ENCODE results near the gene BRF1. TPM values are rescaled to one million over a fixed set of nuclear protein-coding genes. Genes with fewer than 3 reads are reported as not detected.

BRF1 gene
- total RNA-seq, 8 experiments from 2014 or later = 14.4 to 36.3 (median 30.8) TPM

DNA sequence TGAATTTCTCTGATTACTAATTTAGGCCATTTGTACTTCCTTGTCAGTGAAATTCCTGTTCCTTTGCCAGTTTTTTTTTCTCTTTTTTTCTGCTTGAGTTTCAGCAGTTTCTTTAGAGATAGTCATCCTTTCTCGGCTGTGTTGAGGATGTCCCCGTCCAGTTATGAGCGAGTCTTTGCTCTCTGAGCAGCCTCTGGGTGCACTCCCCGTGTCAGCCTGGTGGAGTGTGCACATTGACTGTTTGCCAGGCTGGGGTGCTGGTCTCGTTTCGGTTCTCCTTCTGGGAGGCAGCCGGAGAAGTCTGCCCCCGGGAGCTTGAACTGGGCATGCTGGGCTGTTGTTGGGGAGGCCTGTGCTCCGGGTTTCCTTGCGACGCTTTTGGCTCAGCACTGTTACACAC lies 16.7 kb upstream of the BRF1 start:
- Histone ChIP-seq H3K4me3 (no peak overlapping the region), H3K4me1 (replicated peaks in 1 of 2) (peaks cover 15 to 21% of the 10 kb centered on the region in 2 donors), H3K27ac (no peak overlapping the region)
- in situ Hi-C loops (cut with MboI; ENCODE audit: low pct_unique_long_range_greater_than_20kb in 2 of 9, low sequenced_read_pairs in 9 of 9, unreplicated experiment in 9 of 9) = no loop called here
- WGBS, 10 experiments = 10 to 94% (median 67%) methylated on average over 2 to 8 of the region's 11 CpGs; no CpG with 5 or more reads in 1 of the 10 experiments
- ATAC-seq (replicated peaks in 6 of 8) = peak in 2 of 8 experiments; percentile 2 to 8

DNA sequence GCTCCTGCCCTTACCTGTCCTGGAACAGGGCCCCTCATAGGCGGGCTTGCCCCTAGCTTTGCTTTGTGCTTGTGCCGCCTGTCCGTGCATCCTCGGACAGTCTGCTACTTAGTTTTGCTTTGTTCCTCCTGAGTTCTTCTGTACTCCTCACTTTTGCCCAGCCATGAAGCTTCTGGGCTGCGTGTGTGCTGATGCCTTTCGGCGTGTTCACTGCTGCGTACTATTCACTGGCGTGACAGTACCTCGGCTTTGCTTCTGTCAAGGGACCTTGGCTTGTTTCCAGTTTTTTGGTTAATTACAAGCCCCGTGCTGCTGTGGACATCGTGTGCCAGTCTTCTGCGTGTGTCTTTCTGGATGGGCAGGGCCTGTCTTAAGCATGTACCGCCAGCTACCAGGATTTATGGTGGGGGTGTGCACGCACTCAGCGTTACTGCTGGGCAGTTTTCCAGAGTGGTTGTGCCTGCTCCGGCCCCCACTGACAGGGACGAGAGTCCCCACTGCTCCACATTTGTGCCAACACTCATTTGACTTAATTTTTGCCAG lies 16.2 kb upstream of the BRF1 start:
- ATAC-seq (replicated peaks in 6 of 8) = no peak
- in situ Hi-C loops (cut with MboI; ENCODE audit: low pct_unique_long_range_greater_than_20kb in 2 of 9, low sequenced_read_pairs in 9 of 9, unreplicated experiment in 9 of 9) = no loop called here
- H3K4me1 ChIP-seq (replicated peaks in 1 of 2) = peaks cover 20 to 26% of the 10 kb centered on the region in 2 donors
- 10 to 100% (median 71%) methylated on average over 1 to 9 of the region's 18 CpGs for WGBS, 10 experiments
- H3K4me3 ChIP-seq = no peak overlapping the region
- no peak overlapping the region for H3K27ac ChIP-seq

DNA sequence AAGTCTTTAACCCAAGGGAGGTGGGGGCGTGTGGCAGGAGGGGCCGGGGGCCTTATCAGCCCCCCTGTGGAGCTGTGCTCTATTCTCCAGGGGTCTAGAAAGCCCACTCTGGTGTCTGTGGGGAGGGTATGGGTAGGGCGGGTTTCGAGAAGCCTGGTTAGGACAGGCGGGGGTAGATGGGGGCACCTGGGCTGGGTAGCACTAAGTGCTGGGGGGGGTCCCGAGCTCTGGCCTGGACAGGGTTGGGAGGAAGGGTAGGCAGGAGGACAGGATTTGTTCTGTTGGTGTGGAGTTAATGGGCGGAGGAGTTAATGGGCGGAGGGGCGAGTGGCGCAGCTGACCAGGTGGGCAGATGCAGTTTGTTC lies 15.8 kb upstream of the BRF1 start:
- Histone ChIP-seq H3K27ac (no peak overlapping the region), H3K4me3 (no peak overlapping the region), H3K4me1 (replicated peaks in 1 of 2) (peaks cover 25 to 31% of the 10 kb centered on the region in 2 donors)
- no CpG with 5 or more reads among the region's 10 CpGs for WGBS, 10 experiments
- no peak for ATAC-seq (replicated peaks in 6 of 8)
- in situ Hi-C loops (cut with MboI; ENCODE audit: low pct_unique_long_range_greater_than_20kb in 2 of 9, low sequenced_read_pairs in 9 of 9, unreplicated experiment in 9 of 9) = no loop called here

DNA sequence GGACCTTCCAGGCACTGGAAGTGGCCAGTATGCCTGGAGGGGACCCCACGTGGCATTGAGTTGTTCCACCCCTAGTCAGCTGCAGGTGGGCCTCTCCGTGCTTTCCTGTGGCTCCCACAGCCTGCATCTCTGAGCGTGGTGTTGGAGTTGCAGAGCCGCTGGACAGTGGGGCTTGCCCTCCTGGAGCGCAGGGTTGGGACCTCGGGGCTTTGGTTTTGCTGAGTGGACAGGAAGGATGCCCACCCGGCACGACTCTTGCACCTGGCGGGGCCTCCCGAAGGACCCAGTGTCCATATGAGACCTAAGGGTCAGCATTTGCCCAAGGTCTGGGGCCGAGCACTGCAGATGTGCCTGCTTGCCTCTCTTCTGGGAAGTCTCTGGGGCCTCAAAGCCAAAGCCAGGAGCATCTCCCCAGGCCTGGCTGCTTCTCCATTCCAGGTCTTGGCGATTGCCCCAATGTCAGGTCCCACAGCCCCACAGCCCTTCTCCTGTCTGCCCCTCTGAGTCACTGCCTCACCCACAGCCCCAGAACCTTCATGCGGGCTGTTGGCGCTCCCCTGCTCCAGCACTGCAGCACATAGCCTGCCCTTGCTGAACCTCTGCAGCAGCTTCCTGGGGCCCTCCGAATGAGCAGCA lies 15.3 kb upstream of the BRF1 start:
- ATAC-seq (replicated peaks in 6 of 8) = peak in 2 of 8 experiments; percentile 3 to 4
- in situ Hi-C loops (cut with MboI; ENCODE audit: low pct_unique_long_range_greater_than_20kb in 2 of 9, low sequenced_read_pairs in 9 of 9, unreplicated experiment in 9 of 9) = no loop called here
- H3K4me1 ChIP-seq (replicated peaks in 1 of 2) = peaks cover 27 to 35% of the 10 kb centered on the region in 2 donors

DNA sequence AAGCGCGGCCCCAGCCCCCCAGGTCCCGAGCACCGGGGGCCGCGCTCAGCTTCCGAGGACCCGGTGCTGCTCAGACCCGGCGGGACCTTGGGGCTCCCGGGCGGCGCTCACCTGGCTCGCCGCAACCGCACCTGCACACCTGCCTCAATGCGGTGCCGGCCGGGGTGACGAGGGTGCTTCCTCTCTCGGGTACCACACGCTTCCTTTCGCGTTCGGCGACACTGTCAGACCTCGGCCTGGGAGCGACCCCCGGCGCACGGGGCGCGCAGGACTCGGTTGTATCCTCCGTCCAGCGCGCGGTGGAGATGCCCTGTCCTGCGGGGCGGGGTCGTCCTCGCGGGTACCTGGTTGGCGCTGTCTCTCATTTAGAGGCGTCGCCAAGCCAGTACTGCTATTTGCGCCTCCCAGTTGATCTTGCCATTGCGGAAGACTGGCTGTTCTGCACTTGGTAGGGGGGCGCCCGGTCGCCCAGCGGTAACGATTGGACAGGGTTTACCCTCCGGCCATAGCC lies 14.5 kb upstream of the BRF1 start:
- 0% methylated on average over 2 to 9 of the region's 54 CpGs; no CpG with 5 or more reads in 6 of the 10 experiments for WGBS, 10 experiments
- in situ Hi-C loops (cut with MboI; ENCODE audit: low pct_unique_long_range_greater_than_20kb in 2 of 9, low sequenced_read_pairs in 9 of 9, unreplicated experiment in 9 of 9) = no loop called here
- Histone ChIP-seq H3K4me1 (replicated peaks in 1 of 2) (peaks cover 27 to 35% of the 10 kb centered on the region in 2 donors), H3K27ac (peak overlapping the region in 1 of 2 donors; percentile 68), H3K4me3 (peak overlapping the region; percentile 75 to 98 (median 93))
- ATAC-seq (replicated peaks in 6 of 8) = peak in 5 of 8 experiments; percentile 2 to 43 (median 3)

More for the DNA sequence above, 15.3 kb upstream of the BRF1 start:
- H3K4me3 ChIP-seq = peak overlapping the region; percentile 75 to 98 (median 93)
- 0 to 69% (median 60%) methylated on average over 1 to 8 of the region's 15 CpGs; no CpG with 5 or more reads in 5 of the 10 experiments for WGBS, 10 experiments
- no peak overlapping the region for H3K27ac ChIP-seq

DNA sequence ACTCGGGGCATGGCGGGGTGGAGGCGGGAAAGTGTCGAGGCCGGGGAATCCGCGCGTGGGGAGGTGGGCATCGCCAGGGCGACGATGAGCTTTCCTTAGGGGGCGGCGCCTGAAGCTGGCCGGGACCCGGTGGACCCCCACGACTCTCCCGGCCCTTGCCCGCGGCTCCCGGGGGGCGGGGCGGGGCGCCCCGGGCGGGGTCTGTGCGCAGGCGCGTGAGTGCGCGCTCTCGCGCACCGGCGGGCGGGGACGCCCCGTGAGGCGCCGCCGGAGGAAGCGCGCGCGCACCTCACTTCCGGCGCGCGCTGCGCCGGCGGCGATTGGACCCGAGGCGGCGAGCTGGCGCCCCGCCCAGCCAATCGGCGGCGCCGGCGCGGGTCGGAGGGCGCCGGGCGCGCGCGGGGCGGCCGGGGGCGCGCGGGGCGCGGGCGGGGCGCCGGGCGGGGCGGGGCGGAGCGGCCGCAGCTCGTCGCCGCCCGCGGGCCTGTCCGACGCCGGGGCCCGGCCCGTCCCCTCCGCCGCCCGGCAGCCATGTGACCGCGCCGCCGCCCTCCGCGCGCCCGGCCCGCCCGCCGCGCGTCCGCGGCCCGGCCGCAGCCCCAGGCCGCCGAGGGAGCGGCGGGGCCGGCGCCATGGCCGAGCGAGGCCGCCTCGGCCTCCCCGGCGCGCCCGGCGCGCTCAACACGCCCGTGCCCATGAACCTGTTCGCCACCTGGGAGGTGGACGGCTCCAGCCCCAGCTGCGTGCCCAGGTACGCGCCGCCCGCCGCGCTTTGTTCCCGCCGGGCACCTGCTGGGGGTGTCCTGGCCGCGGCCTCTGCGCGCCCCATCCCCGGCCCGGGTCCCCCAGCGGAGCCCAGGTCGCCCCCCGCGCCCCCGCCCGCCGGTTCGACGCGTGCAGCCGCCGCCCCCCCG lies 13.7 kb upstream of the BRF1 start, which contains the start of gene PACS2:
Gene PACS2, plus strand, starts transcription at position 462 of the 914 bp plus-strand sequence. Its CDS starts 171 bp downstream, at position 633.
- H3K4me1 ChIP-seq (replicated peaks in 1 of 2) = peaks cover 27 to 35% of the 10 kb centered on the region in 2 donors
- ATAC-seq (replicated peaks in 6 of 8) = peak; percentile 62 to 76 (median 72)
- WGBS, 10 experiments = no CpG with 5 or more reads among the region's 163 CpGs
- peak within 1 kb of the TSS; percentile 76 to 84 for H3K27ac ChIP-seq
- in situ Hi-C loops (cut with MboI; ENCODE audit: low pct_unique_long_range_greater_than_20kb in 2 of 9, low sequenced_read_pairs in 9 of 9, unreplicated experiment in 9 of 9) = no loop called here
- H3K4me3 ChIP-seq = peak within 1 kb of the TSS; percentile 75 to 98 (median 93)

DNA sequence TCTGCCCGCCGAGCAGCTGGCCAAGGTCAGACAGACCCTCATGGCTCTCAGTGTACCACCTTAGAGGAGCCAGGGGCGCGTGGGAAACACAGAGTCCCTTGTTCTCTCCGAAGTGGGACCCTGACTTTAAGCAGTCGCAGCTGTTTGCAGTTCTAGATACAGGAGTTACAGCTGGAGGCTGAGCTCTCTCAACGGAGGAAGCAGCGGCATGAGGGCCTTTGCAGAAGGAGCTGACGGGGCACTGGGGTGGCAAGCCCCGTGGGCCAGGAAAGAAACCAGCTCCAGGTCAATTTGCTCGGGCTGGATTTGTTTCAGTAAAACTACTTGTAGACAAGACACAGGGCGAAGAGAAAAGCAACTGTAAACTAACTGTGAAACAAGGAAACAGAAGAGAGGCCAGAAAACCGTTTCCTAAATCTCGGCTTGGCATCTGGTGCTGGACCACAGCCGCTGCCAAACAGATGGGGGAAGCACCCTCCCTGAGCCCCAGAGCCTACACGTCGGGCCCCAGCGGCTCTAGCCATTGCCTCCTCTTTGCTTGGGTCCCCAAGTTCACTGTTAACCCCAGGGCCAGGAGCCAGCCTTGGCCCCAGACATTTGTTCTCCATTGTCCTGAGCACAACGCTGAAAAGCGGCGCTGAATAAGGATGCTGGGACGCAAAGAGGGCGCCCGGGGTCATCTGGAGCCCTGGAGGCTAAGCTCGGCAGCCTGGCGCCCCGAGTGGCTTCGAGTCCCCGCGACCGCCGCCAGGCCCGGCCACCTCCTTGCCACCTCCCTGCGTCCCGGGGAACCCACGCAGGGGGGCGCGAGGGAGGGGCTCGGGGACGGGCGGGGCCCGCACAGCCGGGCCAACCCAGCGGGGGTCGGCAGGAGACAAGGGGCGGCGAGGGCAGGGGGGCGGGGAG lies 12.8 kb upstream of the BRF1 start:
- H3K4me1 ChIP-seq (replicated peaks in 1 of 2) = peaks cover 27 to 35% of the 10 kb centered on the region in 2 donors
- ATAC-seq (replicated peaks in 6 of 8) = peak in 7 of 8 experiments; percentile 7 to 33 (median 20)
- in situ Hi-C loops (cut with MboI; ENCODE audit: low pct_unique_long_range_greater_than_20kb in 2 of 9, low sequenced_read_pairs in 9 of 9, unreplicated experiment in 9 of 9) = no loop called here
- WGBS, 10 experiments = 13 to 89% (median 71%) methylated on average over 8 to 12 of the region's 48 CpGs; no CpG with 5 or more reads in 4 of the 10 experiments
- H3K4me3 ChIP-seq = peak overlapping the region; percentile 45 to 93 (median 64)
- peak overlapping the region; percentile 76 to 84 for H3K27ac ChIP-seq

DNA sequence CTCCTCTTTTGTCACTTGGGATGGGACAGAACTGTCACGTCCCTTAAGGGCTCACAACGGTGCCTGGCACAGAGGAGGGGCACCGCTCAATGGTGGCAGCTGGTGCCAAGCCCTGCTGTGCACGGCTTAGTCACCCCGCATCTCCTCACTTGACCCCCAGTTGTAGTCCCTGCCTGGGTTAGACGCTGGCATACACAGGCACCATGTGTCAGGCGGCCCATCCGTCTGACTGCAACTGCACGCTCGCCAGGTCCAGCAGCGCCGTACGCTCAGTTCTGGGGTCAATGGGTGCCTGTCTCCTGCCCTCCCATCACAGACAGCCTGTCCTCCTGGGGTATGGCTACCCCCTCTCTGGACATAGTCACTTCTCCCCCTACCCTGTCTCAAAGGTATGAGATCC lies 12.2 kb upstream of the BRF1 start:
- WGBS, 10 experiments = 80 to 100% (median 97%) methylated on average over 1 to 6 of the region's 13 CpGs; no CpG with 5 or more reads in 6 of the 10 experiments
- no peak overlapping the region for H3K4me3 ChIP-seq
- in situ Hi-C loops (cut with MboI; ENCODE audit: low pct_unique_long_range_greater_than_20kb in 2 of 9, low sequenced_read_pairs in 9 of 9, unreplicated experiment in 9 of 9) = no loop called here
- H3K4me1 ChIP-seq (replicated peaks in 1 of 2) = peaks cover 27 to 35% of the 10 kb centered on the region in 2 donors
- ATAC-seq (replicated peaks in 6 of 8) = no peak
- H3K27ac ChIP-seq = no peak overlapping the region

DNA sequence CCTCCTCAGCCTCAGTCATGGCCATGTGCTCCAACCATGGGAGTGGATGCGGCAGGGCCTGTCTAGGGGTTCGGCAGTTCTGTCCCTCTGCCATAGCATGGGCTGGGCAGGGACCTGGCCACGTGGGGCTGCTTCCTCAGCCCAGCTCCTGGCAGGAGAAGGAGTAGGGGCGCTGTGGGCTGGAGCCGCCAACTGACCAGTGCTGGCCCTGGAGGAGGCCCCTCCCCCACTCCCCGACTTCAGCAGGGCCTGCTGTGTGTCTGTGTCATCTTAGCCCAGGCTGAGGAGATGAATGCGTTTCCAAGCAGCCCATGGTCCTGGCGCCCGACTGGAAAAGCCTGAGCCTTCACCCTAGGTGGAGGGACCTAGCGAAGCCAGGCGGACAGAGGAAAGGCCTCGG lies 11.0 kb upstream of the BRF1 start:
- Histone ChIP-seq H3K4me3 (no peak overlapping the region), H3K27ac (peak overlapping the region; percentile 65 to 75), H3K4me1 (replicated peaks in 1 of 2) (peaks cover 27 to 35% of the 10 kb centered on the region in 2 donors)
- WGBS, 10 experiments = 31 to 100% (median 60%) methylated on average over 1 to 7 of the region's 12 CpGs; no CpG with 5 or more reads in 6 of the 10 experiments
- in situ Hi-C loops (cut with MboI; ENCODE audit: low pct_unique_long_range_greater_than_20kb in 2 of 9, low sequenced_read_pairs in 9 of 9, unreplicated experiment in 9 of 9) = no loop called here
- ATAC-seq (replicated peaks in 6 of 8) = peak in 5 of 8 experiments; percentile 78 to 83 (median 82)

DNA sequence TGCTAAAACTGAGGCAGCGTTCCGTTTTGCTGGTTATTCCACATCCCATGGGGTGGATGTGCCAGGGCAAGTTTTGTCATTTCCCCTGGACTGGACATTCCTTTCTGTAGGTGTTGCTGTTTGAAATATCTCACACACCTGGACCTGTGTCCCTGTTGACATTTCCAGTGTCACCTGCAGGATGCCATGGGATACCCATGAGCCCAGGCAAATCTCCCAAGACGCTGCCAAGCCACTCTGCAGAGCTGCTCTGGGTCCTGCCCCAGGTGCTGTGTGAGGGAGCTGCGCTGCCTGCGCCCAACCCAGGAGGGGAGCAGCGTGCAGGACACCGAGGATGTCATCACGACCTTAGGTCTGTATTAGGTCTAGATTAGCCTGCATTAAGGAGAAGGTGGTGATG lies 8.6 kb upstream of the BRF1 start:
- WGBS, 10 experiments = 83 to 100% (median 87%) methylated on average over 2 to 6 of the region's 8 CpGs; no CpG with 5 or more reads in 6 of the 10 experiments

DNA sequence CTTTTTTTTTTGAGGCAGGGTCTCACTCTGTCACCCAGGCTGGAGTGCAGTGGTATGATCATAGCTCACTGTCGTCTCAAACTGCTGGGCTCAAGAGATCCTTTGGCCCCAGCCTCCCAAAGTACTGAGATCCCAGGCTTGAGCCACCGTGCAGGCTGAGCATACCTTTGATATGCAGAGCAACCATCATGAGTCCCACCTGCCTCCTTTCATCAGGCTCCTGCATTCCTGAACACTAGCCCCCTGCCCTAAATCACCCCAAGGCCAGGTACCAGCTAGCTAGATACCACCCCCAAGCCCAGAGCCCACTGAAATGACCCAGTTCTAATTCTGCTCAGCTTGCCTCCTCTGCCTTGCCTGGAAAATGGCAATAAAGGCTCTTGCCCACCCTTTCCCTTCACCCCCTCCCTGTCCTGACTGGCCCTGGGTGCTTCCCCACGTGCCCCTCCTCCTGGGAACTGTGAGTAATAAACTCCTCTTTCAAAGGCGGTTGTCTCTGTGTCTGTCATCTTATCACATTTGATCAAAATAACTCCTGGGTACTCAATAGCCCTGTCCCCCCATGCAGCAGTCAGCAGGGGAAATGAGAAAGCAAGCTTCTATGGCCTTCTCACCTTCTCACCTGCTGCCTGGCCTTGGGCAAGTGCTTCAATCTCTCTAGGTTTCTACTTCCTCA lies 6.4 kb upstream of the BRF1 start:
- 40 to 72% (median 42%) methylated on average over 1 to 4 of the region's 4 CpGs; no CpG with 5 or more reads in 5 of the 10 experiments for WGBS, 10 experiments
- no peak for ATAC-seq (replicated peaks in 6 of 8)

More for the DNA sequence above, 8.6 kb upstream of the BRF1 start:
- Histone ChIP-seq H3K4me3 (no peak overlapping the region), H3K4me1 (replicated peaks in 1 of 2) (peaks cover 17 to 24% of the 10 kb centered on the region in 2 donors), H3K27ac (no peak overlapping the region)
- in situ Hi-C loops (cut with MboI; ENCODE audit: low pct_unique_long_range_greater_than_20kb in 2 of 9, low sequenced_read_pairs in 9 of 9, unreplicated experiment in 9 of 9) = no loop called here
- no peak for ATAC-seq (replicated peaks in 6 of 8)

More for the DNA sequence above, 6.4 kb upstream of the BRF1 start:
- in situ Hi-C loops (cut with MboI; ENCODE audit: low pct_unique_long_range_greater_than_20kb in 2 of 9, low sequenced_read_pairs in 9 of 9, unreplicated experiment in 9 of 9) = no loop called here
- H3K27ac ChIP-seq = no peak overlapping the region
- H3K4me3 ChIP-seq = no peak overlapping the region
- H3K4me1 ChIP-seq (replicated peaks in 1 of 2) = peaks cover 9 to 10% of the 10 kb centered on the region in 2 donors
